ENCODE results near the gene ARHGAP9.

The ARHGAP9 gene

GRCh38 chr12:57491393-57492280 lies 12.0 kb upstream of the ARHGAP9 start:
- DNase-seq = no peak

- DNase-seq = no peak
These were observed 10.5 kb upstream of the ARHGAP9 start for GRCh38 chr12:57490126-57490525.

GRCh38 chr12:57489157-57489641 lies 9.5 kb upstream of the ARHGAP9 start:
- DNase-seq = no peak

- no peak for DNase-seq
These were observed 8.9 kb upstream of the ARHGAP9 start for GRCh38 chr12:57488402-57489156.

- peak; percentile 98 for DNase-seq
These were observed 8.1 kb upstream of the ARHGAP9 start, which contains the start of gene MARS1 for GRCh38 chr12:57487597-57488401. TSS of gene MARS1 (plus strand) at chr12:57488068. CDS start at chr12:57488091, 23 bp downstream.

GRCh38 chr12:57487055-57487596 lies 7.5 kb upstream of the ARHGAP9 start:
- no peak for DNase-seq

- DNase-seq = no peak
These were observed 6.0 kb upstream of the ARHGAP9 start for GRCh38 chr12:57485695-57486094.

- DNase-seq = no peak
These were observed 3.8 kb upstream of the ARHGAP9 start for GRCh38 chr12:57483466-57483865.

- no peak for DNase-seq
These were observed 2.0 kb upstream of the ARHGAP9 start for GRCh38 chr12:57481671-57482070.

- no peak for DNase-seq
These were observed 657 bp downstream of the ARHGAP9 start for GRCh38 chr12:57479043-57479375.

- no peak for DNase-seq
These were observed 1.7 kb downstream of the ARHGAP9 start for GRCh38 chr12:57477710-57478681.

- DNase-seq = no peak
These were observed 2.5 kb downstream of the ARHGAP9 start for GRCh38 chr12:57476993-57477709.

GRCh38 chr12:57476162-57476992 lies 3.3 kb downstream of the ARHGAP9 start:
- no peak for DNase-seq

GRCh38 chr12:57475271-57476161 lies 4.2 kb downstream of the ARHGAP9 start:
- no peak for DNase-seq

- DNase-seq = no peak
These were observed 4.8 kb downstream of the ARHGAP9 start for GRCh38 chr12:57474862-57475261.

GRCh38 chr12:57474430-57474829 lies 5.2 kb downstream of the ARHGAP9 start:
- no peak for DNase-seq

- no peak for DNase-seq
These were observed 5.8 kb downstream of the ARHGAP9 start for GRCh38 chr12:57473886-57474285.

- no peak for DNase-seq
These were observed 6.3 kb downstream of the ARHGAP9 start for GRCh38 chr12:57473392-57473791.

GRCh38 chr12:57472391-57472790 lies 7.3 kb downstream of the ARHGAP9 start:
- DNase-seq = no peak
